K562 (cell line): ENCODE measurements around the gene GDF2. TPM values are rescaled to one million over a fixed set of nuclear protein-coding genes. Genes with fewer than 3 reads are reported as not detected.

Experiments
- ATAC-seq: fragments of 200-7000 bp; cut with Tn5 transposase; 3 replicates; pipeline ENCODE4 v1.9.1; 2020; ENCODE audit warnings: moderate library complexity
- BruUV-seq: library from RNA; stranded (reverse); fragments of 400-500 nt; replicated peaks from 2 replicates; lab custom pipeline; 2021; lab: Mats Ljungman, UMichigan
- CTCF ChIA-PET: fragments of 300-600 bp; formaldehyde crosslinking; extraction: SDS; loops from one replicate; lab custom pipeline; 2021; ENCODE audit warnings: low intra/inter-chr PET ratio; lab: Yijun Ruan, JAX
- POLR2A ChIA-PET: fragments of 300-600, 350-650 bp; sonication (Branson Sonifier 250); formaldehyde crosslinking; extraction: SDS; loops from one replicate; lab custom pipeline; 2021; ENCODE audit warnings: antibody characterized with exemption, inconsistent platforms; lab: Yijun Ruan, JAX
- DNase-seq, 4 experiments: peaks; one replicate each; pipeline versions ENCODE4 v3.0.0 to v3.0.0-alpha.2; 2011 to 2018; ENCODE audit warnings: low spot score in 3 of 4, mixed read lengths in 3 of 4; ENCODE audit errors: extremely low read depth in 1 of 4
- FAIRE-seq: peaks from 2 replicates; lab custom pipeline; 2011; peaks lifted over from hg19 to GRCh38; lab: Jason Lieb, UNC
- H2AFZ ChIP-seq: 2 replicates; pipeline ENCODE4 v1.6.0; 2011; ENCODE audit warnings: low read depth, low read length, control low read depth, inconsistent platforms
- H3K27ac ChIP-seq: fragments of 200-600 bp; 3 replicates; pipeline ENCODE4 v1.8.0; 2011; ENCODE audit warnings: low read depth, mild to moderate bottlenecking, control low read depth, inconsistent platforms, low read length, moderate library complexity, mixed read lengths; ENCODE audit errors: extremely low read depth
- H3K27me3 ChIP-seq, 2 experiments: fragments of 300-600 bp in 1 of 2; 2 replicates in 1 of 2; 3 replicates in 1 of 2; pipeline versions ENCODE4 v1.6.0 to v1.8.0; 2011; ENCODE audit warnings: inconsistent platforms in 2 of 2, low read length in 2 of 2, mild to moderate bottlenecking in 1 of 2, mixed read lengths in 1 of 2, moderate library complexity in 1 of 2; ENCODE audit not compliant: control insufficient read depth in 2 of 2, insufficient read depth in 2 of 2
- H3K36me3 ChIP-seq: fragments of 300-600 bp; 3 replicates; pipeline ENCODE4 v1.8.0; 2011; ENCODE audit warnings: mild to moderate bottlenecking, low read length, inconsistent platforms; ENCODE audit not compliant: control insufficient read depth, insufficient read depth
- H3K4me1 ChIP-seq, 2 experiments: fragments of 200-600 bp in 1 of 2; replicated peaks in 1 of 2; 2 replicates in 1 of 2; 3 replicates in 1 of 2; pipeline versions ENCODE4 v1.5.1 to v1.8.0; 2011; ENCODE audit warnings: inconsistent platforms in 2 of 2, low read length in 2 of 2, mild to moderate bottlenecking in 1 of 2, mixed read lengths in 1 of 2, moderate library complexity in 1 of 2; ENCODE audit not compliant: control insufficient read depth in 2 of 2, insufficient read depth in 2 of 2
- H3K4me2 ChIP-seq: 2 replicates; pipeline ENCODE4 v1.6.1; 2011; ENCODE audit warnings: low read length, control low read depth, inconsistent platforms, mixed read lengths; ENCODE audit not compliant: insufficient read depth
- H3K4me3 ChIP-seq: fragments of 200-600 bp; sonication (generic), shearing (Covaris generic); 2 replicates; pipeline ENCODE4 v1.5.1; 2016; ENCODE audit warnings: control low read depth, inconsistent platforms
- H3K79me2 ChIP-seq: fragments of 200-600 bp; 3 replicates; pipeline ENCODE4 v1.8.0; 2011; ENCODE audit warnings: low read length, inconsistent platforms; ENCODE audit not compliant: control insufficient read depth, insufficient read depth
- H3K9ac ChIP-seq, 2 experiments: 2 replicates each; pipeline versions ENCODE4 v1.6.0 to v1.6.1; 2011; ENCODE audit warnings: low read depth in 2 of 2, low read length in 2 of 2, control low read depth in 1 of 2, inconsistent platforms in 1 of 2, mild to moderate bottlenecking in 1 of 2, mixed read lengths in 1 of 2; ENCODE audit not compliant: insufficient read depth in 1 of 2
- H3K9me1 ChIP-seq: one replicate; pipeline ENCODE4 v1.6.0; 2011; ENCODE audit warnings: inconsistent platforms, mild to moderate bottlenecking, low read length, moderate library complexity; ENCODE audit not compliant: control insufficient read depth, insufficient read depth
- H3K9me3 ChIP-seq: replicated peaks from 2 replicates; pipeline ENCODE4 v1.5.1; 2011; ENCODE audit warnings: low read depth, low read length, inconsistent platforms; ENCODE audit not compliant: control insufficient read depth, insufficient read depth
- H4K20me1 ChIP-seq: replicated peaks from 2 replicates; pipeline ENCODE4 v1.6.1; 2011; ENCODE audit warnings: low read length, inconsistent platforms, mixed read lengths; ENCODE audit not compliant: control insufficient read depth, insufficient read depth
- BRF1 ChIP-seq: IDR thresholded peaks from 3 replicates; pipeline ENCODE4 v1.6.1; 2011; ENCODE audit warnings: borderline replicate concordance, mild to moderate bottlenecking; ENCODE audit not compliant: insufficient read length; ENCODE audit errors: extremely low read depth
- ETV6 ChIP-seq, 3 experiments: fragments of 150-350 bp in 1 of 3; sonication (generic) in 1 of 3; formaldehyde crosslinking in 1 of 3; IDR thresholded peaks; 2 replicates each; pipeline versions ENCODE4 v1.6.1 to v1.8.0; 2014 to 2022; ENCODE audit warnings: borderline replicate concordance in 2 of 3, low read depth in 2 of 3, antibody characterized with exemption in 1 of 3, low read length in 1 of 3, mild to moderate bottlenecking in 1 of 3, missing genetic modification reagents in 1 of 3
- FOXA3 ChIP-seq, 2 experiments: fragments of 450-650 bp in 1 of 2; sonication (generic) in 1 of 2; formaldehyde crosslinking; IDR thresholded peaks in 1 of 2; conservative IDR thresholded peaks in 1 of 2; 2 replicates each; pipeline versions ENCODE4 v1.4.0 to v1.8.0; 2020 to 2022; ENCODE audit warnings: mild to moderate bottlenecking in 2 of 2, missing genetic modification reagents in 1 of 2
- FOXJ3 ChIP-seq: sonication (generic); formaldehyde crosslinking; IDR thresholded peaks from 2 replicates; pipeline ENCODE4 v1.4.0; 2020; ENCODE audit warnings: mild to moderate bottlenecking, missing genetic modification reagents
- FUS ChIP-seq: fragments of 200-400 bp; formaldehyde crosslinking; optimal IDR thresholded peaks from 2 replicates; pipeline ENCODE3; 2017; ENCODE audit warnings: low read depth, low read length
- HNRNPK ChIP-seq: fragments of 200-400 bp; formaldehyde crosslinking; IDR thresholded peaks from one replicate; pipeline ENCODE4 v1.6.1; 2018; ENCODE audit warnings: mild to moderate bottlenecking, low read depth, low read length; ENCODE audit not compliant: poor library complexity, severe bottlenecking
- NFATC3 ChIP-seq: fragments of 450-650 bp; IDR thresholded peaks from 2 replicates; pipeline ENCODE4 v1.6.1; 2017; ENCODE audit warnings: mild to moderate bottlenecking
- NFYB ChIP-seq: IDR thresholded peaks from 2 replicates; pipeline ENCODE4 v1.6.1; 2011; ENCODE audit warnings: mild to moderate bottlenecking, moderate library complexity; ENCODE audit not compliant: insufficient read length; ENCODE audit errors: extremely low read depth
- NR2F6 ChIP-seq: fragments of 450-650 bp; formaldehyde crosslinking; IDR thresholded peaks from 2 replicates; pipeline ENCODE4 v1.4.0; 2020; ENCODE audit warnings: mild to moderate bottlenecking
- SOX6 ChIP-seq: fragments of 450-650 bp; IDR thresholded peaks from 2 replicates; pipeline ENCODE4 v1.6.1; 2014; ENCODE audit warnings: mild to moderate bottlenecking
- TAF7 ChIP-seq: fragments of 450-650 bp; IDR thresholded peaks from 2 replicates; pipeline ENCODE4 v1.6.1; 2016; ENCODE audit warnings: missing genetic modification characterization, missing compliant biosample characterization
- ZBTB11 ChIP-seq, 3 experiments: fragments of 200-800 bp in 1 of 3; fragments of 250-450 bp in 1 of 3; fragments of 450-650 bp in 1 of 3; sonication (Bioruptor Pico) in 1 of 3; sonication (Bioruptor generic) in 1 of 3; formaldehyde crosslinking in 1 of 3; IDR thresholded peaks; 2 replicates each; pipeline versions ENCODE4 v1.6.1 to v1.8.0; 2016 to 2022; ENCODE audit warnings: mild to moderate bottlenecking in 2 of 3, missing genetic modification characterization in 2 of 3, missing compliant biosample characterization in 1 of 3, moderate library complexity in 1 of 3
- WGBS: fragments of 100-300 bp; shearing (Covaris generic); methylation state at CpG from one replicate; pipeline ENCODE4 v1.1.6; 2016; ENCODE audit warnings: low coverage, mixed read lengths; ENCODE audit not compliant: insufficient coverage; ENCODE audit errors: missing lambda C conversion rate; 5-methylcytosine and 5-hydroxymethylcytosine counted together
- in situ Hi-C: fragments of 300-500 bp; cut with MboI; formaldehyde crosslinking; loops from 4 replicates; pipeline ENCODE4 v1.15.0; 2018; ENCODE audit warnings: inconsistent platforms, mixed read lengths
- intact Hi-C: fragments of 100-400 bp; cut with micrococcal nuclease; formaldehyde crosslinking; loops from 2 replicates; pipeline ENCODE4 v1.14.2; 2022
- polyA plus RNA-seq, 8 experiments: library from polyadenylated mRNA; depleted of rRNA in 4 of 8; stranded (reverse) in 5 of 8; unstranded in 3 of 8; fragments of >200 nt; fragmentation: Nextera tagmentation in 2 of 8; fragmentation: Illumina TruSeq in 1 of 8; extraction: Ambion mirVana in 2 of 8; extraction: Trizol in 1 of 8; gene quantifications; 2 replicates each; pipeline versions ENCODE4 v1.2.1 to v1.2.3, GENCODE V29; 2011 to 2014; ENCODE audit warnings: inconsistent platforms in 1 of 8, missing spikeins in 1 of 8
- total RNA-seq, 7 experiments: library from RNA; depleted of rRNA in 6 of 7; stranded (reverse); fragments of >200 nt in 6 of 7; fragmentation: Illumina TruSeq in 2 of 7; extraction: Trizol in 2 of 7; gene quantifications; 2 replicates each; pipeline versions ENCODE4 v1.2.1 to v1.2.3, GENCODE V29; 2011 to 2021; ENCODE audit warnings: low replicate concordance in 1 of 7
- TF ChIP-seq, protein P1 (sequence below): fragments of 250-450 bp; sonication (Bioruptor Pico); IDR thresholded peaks from 2 replicates; pipeline ENCODE4 v1.4.0; 2020; ENCODE audit warnings: mild to moderate bottlenecking
- TF ChIP-seq, protein P2 (sequence below): fragments of 150-350 bp; conservative IDR thresholded peaks from 2 replicates; pipeline ENCODE4 v1.6.1; 2014; ENCODE audit warnings: low read length

Gene GDF2
- total and polyA plus RNA-seq, 9 of the 15 experiments (the other 6 are each of a cell fraction or from before 2014, with no cell fraction given), result 0.08 to 0.58 (median 0.27) TPM; not detected in 2

- ATAC-seq, result no peak
- in situ Hi-C loops (no loop called here), intact Hi-C loops (no loop called here)
- H3K27me3 ChIP-seq, result peaks cover 10 to 64% of the 10 kb centered on the region in 2 experiments; a peak in 4 of 5 replicates
- WGBS, result 0% methylated on average over 6 of the region's 6 CpGs
- no peaks in the 10 kb centered on the region for H3K79me2 ChIP-seq
- no TSS peak for BruUV-seq
- 0 out of 2 replicates have a peak, but pooled peaks cover 17% of the 10 kb centered on the region for H4K20me1 ChIP-seq
- no peak overlapping the region for H3K4me2 ChIP-seq
- FAIRE-seq, result no peak
- no peak overlapping the region for H3K27ac ChIP-seq
- peak overlapping the region in 1 of 2 experiments; percentile 28; a peak in 1 of 4 replicates for H3K9ac ChIP-seq
- no peaks in the 10 kb centered on the region for H3K9me3 ChIP-seq
- DNase-seq, result no peak
- no peak overlapping the region for H2AFZ ChIP-seq
- no peaks in the 10 kb centered on the region for H3K9me1 ChIP-seq
- peaks cover 0 to 5% of the 10 kb centered on the region in 2 experiments; a peak in 3 of 5 replicates for H3K4me1 ChIP-seq
- H3K4me3 ChIP-seq, result no peak overlapping the region
- POLR2A ChIA-PET, result interaction anchor here (0.5 to 1.2 kb wide), 3 partner anchors 23 to 270 kb away, joined by 3 read pairs; partner anchors contain the start of gene GDF2
- H3K36me3 ChIP-seq, result no peaks in the 10 kb centered on the region
- CTCF ChIA-PET, result no interaction called here
- TF ChIP-seq, protein P1, sequence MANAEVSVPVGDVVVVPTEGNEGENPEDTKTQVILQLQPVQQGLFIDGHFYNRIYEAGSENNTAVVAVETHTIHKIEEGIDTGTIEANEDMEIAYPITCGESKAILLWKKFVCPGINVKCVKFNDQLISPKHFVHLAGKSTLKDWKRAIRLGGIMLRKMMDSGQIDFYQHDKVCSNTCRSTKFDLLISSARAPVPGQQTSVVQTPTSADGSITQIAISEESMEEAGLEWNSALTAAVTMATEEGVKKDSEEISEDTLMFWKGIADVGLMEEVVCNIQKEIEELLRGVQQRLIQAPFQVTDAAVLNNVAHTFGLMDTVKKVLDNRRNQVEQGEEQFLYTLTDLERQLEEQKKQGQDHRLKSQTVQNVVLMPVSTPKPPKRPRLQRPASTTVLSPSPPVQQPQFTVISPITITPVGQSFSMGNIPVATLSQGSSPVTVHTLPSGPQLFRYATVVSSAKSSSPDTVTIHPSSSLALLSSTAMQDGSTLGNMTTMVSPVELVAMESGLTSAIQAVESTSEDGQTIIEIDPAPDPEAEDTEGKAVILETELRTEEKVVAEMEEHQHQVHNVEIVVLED, result no peak
- TF ChIP-seq HNRNPK (no peak), ETV6 (IDR thresholded peaks at IDR 0.05; ENCODE audit: borderline replicate concordance in 1 of 2, low read depth in 2 of 2, low read length in 1 of 2) (no peak), ETV6 (CRISPR knock-in tag; IDR thresholded peaks at IDR 0.05; ENCODE audit: borderline replicate concordance) (no peak), FOXA3 (CRISPR knock-in tag; conservative IDR thresholded peaks at IDR 0.05 in 1 of 2, IDR thresholded peaks at IDR 0.05 in 1 of 2) (no peak), ZBTB11 (CRISPR knock-in tag; IDR thresholded peaks at IDR 0.05) (no peak), TAF7 (tag) (no peak), NR2F6 (CRISPR knock-in tag) (no peak), BRF1 (no peak), FOXJ3 (CRISPR knock-in tag) (no peak), NFYB (no peak), SOX6 (no peak), NFATC3 (no peak), FUS (no peak)
- TF ChIP-seq, protein P2, sequence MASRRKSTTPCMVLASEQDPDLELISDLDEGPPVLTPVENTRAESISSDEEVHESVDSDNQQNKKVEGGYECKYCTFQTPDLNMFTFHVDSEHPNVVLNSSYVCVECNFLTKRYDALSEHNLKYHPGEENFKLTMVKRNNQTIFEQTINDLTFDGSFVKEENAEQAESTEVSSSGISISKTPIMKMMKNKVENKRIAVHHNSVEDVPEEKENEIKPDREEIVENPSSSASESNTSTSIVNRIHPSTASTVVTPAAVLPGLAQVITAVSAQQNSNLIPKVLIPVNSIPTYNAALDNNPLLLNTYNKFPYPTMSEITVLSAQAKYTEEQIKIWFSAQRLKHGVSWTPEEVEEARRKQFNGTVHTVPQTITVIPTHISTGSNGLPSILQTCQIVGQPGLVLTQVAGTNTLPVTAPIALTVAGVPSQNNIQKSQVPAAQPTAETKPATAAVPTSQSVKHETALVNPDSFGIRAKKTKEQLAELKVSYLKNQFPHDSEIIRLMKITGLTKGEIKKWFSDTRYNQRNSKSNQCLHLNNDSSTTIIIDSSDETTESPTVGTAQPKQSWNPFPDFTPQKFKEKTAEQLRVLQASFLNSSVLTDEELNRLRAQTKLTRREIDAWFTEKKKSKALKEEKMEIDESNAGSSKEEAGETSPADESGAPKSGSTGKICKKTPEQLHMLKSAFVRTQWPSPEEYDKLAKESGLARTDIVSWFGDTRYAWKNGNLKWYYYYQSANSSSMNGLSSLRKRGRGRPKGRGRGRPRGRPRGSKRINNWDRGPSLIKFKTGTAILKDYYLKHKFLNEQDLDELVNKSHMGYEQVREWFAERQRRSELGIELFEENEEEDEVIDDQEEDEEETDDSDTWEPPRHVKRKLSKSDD, result no peak
Measured at GRCh38 chr10:47282657-47283018, 39.6 kb upstream of the GDF2 start.
